CD1c-positive myeloid dendritic cell (primary cell): ENCODE data around the gene ZNF423.

Experiments
- DNase-seq: peaks from one replicate; pipeline ENCODE4 v3.0.0-alpha.2; 2016; ENCODE audit errors: extremely low spot score

The ZNF423 gene

DNA sequence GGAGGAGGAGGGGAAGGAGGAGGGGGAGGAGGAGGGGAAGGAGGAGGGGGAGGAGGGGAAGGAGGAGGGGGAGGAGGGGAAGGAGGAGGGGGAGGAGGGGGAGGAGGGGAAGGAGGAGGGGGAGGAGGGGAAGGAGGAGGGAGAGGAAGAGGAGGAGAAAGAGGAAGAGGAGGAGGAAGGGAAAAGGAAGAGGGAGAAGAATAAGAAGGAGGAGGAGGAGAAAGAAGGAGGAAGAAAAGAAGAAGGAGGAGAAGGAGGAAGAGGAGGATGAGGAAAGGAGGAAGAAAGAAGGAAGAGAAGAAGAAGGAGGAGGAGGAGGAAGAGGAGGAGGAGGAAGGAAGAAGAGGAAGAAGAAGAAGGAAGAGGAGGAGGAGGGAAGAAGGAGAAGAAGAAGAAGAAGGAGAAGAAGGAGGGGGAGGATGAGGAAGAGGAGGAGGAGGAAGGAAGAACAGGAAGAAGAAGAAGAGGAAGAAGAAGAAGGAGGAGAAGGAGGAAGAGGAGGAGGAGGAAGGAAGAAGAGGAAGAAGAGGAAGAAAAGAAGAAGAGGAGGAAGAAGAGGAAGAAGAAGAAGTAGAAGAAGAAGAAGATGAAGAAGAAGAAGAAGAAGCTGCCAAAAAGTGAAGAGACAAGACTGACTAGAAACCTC lies 378.5 kb downstream of the ZNF423 start:
- no peak for DNase-seq

DNA sequence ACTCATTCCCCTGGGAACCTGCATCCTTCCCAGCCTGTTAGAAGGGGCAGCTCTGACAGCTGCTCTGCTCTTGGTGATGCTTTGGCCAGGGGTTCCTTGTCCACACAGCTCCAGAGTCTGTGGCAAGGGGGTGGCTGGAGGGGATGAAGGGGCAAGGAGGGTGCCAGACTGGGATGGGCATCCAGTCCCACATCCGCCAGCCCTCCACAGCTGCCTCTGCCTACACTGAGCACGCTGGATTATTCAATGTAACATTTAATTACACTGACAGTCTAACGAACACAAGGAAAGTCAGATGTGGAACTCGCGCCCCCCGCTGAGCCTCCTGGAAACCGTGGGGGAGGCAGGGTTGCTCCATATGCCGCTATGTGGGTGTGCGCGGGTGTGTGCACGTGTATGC lies 381.2 kb downstream of the ZNF423 start:
- DNase-seq, result no peak

GRCh38 chr16:49473773-49474172 lies 382.1 kb downstream of the ZNF423 start:
- no peak for DNase-seq

DNA sequence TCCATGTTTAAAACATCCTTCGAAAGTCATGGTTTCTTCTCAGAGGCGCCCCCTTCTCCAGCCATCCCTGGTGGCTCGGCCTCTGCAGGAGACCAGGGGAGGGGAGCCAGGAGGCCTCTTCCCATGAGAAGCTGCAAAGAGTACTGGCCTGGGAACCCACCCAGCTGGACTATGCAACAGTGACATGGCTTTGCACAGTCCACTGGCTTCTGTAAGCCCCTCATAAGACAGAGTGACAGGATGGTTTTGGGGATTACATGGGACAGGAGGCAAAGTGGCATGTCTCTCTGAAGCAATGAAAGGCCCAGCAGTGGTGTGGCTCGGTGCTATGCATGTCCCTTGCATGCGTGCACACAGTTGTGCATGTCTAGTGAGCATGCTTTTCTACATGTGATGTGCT lies 382.8 kb downstream of the ZNF423 start:
- no peak for DNase-seq

DNA sequence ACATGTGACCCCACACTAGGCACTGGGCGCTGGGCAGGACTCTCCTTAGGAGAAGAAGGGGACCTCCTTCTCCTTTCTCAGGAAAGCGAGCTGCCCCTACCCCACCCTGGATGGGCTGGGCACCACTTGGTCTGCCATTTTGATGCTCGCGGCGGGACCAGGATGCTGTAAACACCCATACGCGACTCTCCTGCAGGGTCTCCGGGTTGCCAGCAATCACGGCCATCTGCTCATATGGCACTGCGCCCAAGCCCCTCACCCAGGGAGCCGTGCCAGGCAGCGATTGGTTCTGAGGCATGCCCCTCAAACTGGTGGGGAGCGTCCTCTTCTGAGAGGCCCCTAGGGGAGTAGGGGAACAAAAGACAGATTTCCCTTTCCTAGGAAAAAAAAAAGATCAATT lies 383.3 kb downstream of the ZNF423 start:
- no peak for DNase-seq

GRCh38 chr16:49471038-49471727 lies 384.7 kb downstream of the ZNF423 start:
- DNase-seq, result no peak

DNA sequence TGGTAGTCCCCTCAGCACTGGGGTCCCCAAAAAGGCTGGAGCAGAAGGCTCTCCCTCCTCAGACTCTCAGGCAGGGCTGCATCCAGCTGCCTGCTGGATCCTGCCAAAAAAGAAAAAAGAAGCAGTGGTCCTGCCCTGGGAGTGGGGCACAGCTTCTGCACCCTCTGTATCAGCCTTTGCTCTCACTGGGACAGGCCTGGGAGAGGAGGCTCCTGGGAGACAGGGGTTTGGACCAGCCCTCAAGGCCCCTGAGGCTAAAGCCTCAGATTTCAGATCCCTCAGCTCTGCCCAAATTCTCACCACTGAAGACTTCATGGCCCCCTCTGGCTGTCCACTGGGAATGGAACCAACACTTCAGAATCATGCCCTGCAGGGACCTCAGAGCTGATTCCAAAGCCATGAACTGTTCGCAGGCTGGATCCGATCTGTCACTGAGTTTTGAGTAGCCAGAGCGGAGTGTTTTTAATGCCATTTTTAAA lies 385.4 kb downstream of the ZNF423 start:
- DNase-seq, result no peak

DNA sequence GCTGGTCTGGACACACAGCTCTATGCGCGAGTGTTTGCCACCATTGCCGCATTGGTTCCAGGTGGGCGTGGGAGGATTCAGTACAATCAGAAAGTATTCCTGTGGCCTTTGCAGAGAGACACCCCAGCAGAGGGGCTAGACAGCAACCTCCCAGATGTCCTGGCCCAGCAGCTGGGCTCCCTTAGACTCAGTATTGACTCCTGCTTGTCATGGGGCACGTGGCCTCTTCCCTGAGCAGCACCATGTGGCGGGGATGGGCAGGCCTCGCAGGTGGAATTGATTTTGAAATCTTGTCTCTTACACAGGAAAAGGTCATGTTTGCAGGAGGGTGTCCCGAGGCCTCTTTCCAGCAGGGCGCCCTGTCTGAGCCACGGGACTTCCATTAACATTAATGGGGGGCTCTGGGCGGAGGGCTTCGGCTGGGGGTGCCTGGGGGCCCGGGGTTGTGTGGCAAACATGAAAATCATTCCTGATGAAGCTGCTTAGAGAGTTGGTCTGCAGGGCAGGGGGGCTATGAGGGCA lies 385.9 kb downstream of the ZNF423 start:
- no peak for DNase-seq

- DNase-seq, result no peak
Measured at GRCh38 chr16:49469311-49469670, 386.6 kb downstream of the ZNF423 start.

- DNase-seq, result no peak
Measured at GRCh38 chr16:49468611-49469310, 387.2 kb downstream of the ZNF423 start.

DNA sequence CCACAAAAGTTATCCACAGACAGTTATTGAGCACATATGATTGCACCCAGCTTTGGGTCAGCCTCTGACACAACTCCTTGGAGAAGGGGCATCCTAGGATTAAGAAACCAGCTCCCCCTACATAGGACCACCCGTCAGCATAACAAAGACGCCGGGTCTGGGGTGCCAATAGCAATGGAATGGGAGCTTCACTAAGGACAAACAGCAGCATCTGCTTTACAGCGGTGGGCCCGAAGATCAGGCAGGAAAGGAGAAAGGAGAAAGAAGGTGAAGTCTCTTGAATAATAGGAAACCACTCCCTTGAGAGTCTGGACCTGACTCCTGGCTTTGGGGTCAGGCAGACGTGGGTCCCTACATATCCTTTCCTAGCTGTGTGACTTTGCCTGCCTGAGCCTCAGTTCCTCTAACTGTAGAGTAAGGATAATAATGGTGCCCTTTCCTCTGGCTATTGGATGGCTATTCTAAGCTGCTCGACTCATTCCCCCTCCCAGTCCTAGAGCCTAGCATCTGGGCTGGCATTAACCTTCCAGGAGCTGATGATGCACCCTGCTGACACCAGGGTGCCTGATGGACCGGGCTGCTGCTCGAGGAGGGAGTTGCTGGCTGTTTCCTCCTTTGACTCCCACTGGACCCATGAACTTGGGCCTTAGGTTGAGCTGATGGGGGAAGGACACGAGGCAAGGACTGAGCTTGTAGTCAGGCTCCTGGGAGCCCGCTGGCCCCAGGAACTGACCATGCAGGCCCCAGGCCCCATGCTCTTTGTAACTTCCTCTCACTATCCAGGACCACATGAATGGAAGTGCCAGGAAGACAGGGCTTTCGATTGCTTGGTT lies 388.2 kb downstream of the ZNF423 start:
- no peak for DNase-seq

DNA sequence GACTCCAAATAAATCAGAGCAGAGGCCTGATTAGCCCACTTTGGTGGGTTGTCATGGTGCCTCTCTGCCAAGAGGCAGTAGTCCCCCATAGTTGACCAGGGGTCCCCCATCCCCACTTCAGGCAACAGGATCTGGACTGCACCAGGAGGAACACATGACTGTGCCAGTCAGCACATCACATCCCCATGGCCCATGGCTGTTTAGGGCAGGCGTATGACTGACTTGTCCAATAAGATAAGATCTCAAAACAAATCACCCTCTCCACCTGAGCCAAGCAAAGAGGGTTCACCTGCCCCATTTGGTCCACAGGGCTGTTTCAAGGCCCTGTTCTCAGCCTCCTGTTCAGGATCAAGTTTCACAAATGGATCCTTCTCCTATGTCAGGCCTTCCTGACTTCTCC lies 389.0 kb downstream of the ZNF423 start:
- no peak for DNase-seq

DNA sequence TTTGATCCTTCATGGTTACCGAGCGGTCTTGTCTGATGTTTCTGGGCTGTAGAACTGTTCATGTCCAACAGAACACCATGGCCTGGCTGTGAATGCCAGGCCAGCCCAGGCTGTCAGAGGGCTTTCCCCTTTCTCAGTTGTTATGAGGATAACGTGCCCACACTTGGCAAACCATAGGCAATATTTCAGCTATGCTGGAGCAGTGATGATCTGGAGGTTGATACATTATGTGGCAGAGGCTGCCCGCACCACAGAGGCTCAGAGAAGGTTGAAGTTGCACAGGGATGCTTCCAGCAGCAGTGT lies 389.4 kb downstream of the ZNF423 start:
- no peak for DNase-seq

GRCh38 chr16:49465661-49466528 lies 390.0 kb downstream of the ZNF423 start:
- no peak for DNase-seq

DNA sequence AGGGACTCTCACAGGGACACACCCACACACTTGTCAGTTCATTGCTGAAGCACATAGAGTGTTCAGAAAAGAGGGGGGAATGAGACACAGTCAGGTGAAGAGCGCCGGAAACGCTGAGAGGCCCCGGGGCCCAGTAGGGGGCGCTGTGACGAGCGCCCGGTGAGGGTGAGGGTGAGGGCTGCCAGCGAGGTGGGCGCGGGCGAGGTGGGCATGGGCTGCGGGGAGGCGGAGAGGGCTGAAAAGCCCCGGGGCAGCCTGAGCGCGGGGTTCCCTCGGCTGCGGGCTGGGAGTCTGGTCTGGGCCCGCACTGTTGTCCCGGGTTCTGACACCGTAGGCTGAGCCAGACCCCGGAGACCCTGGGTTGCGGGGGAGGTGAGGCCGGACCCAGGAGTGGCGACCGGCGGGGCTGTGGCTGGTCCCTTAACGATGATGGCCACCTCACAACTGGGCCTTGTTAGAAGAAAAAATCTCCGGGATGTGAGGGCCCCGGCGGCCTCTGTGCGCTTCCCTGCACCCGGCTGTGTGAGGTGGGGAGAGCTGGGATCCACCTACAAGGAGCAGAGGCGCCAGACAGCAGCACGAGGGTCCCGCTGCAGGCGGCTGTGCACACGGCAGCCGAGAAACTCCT lies 390.9 kb downstream of the ZNF423 start:
- DNase-seq, result no peak

DNA sequence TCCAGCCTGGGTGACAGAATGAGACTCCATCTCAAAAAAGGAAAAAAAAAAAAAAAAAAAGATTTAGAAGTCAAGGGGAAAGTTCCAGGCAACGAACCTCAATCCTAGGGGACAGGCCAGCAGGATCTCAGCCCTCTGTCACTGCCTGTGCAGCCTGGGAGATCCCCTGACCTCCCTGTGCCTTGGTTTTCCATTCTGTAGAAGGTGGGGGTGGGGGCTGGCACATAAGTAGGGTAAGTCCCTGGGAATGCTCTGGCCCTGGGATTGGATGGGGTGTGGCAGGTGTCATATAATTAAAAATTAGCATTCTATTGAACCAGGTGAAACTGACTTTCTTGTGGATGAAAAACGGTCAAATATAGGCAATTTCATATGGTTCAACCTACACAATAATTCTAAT lies 391.8 kb downstream of the ZNF423 start:
- DNase-seq, result no peak

DNA sequence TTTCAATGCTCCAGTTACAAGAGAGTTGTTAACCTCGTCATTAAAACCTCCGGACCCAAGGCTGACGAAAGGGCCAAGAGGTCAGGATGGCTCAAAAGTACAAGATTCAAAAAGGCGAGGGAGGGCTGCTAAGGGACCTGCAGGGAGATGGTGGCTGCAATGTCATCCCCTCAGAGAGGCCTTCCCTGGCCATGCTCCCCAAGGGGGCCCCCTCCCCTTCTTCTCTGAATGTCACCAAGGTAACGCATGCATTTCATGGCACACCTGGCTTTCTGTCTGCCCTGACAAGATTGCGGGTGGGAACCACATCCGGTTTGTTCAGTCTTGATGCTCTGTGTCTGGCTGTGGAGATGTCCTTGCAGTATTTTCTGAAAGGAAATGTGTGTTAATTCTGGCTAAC lies 392.4 kb downstream of the ZNF423 start:
- DNase-seq, result peak; percentile 46

DNA sequence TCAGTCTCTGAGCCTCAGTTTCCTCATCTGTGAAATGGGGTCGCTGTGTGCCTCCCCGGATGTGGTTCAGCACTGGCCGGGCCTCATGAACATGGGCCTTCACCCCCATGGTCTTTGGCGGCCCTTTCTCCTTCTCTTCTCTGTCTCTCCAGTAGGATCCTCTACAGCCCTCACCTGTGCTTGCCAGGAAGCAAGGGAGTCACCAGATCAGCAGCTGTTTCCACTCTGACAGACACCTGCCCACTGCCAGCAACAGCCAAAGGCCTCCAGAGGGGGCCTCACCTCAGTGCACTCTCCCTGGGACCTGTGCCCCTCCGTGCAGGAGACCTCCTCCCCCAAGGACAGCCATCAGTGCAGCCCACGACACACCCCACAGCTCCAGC lies 392.9 kb downstream of the ZNF423 start:
- no peak for DNase-seq

DNA sequence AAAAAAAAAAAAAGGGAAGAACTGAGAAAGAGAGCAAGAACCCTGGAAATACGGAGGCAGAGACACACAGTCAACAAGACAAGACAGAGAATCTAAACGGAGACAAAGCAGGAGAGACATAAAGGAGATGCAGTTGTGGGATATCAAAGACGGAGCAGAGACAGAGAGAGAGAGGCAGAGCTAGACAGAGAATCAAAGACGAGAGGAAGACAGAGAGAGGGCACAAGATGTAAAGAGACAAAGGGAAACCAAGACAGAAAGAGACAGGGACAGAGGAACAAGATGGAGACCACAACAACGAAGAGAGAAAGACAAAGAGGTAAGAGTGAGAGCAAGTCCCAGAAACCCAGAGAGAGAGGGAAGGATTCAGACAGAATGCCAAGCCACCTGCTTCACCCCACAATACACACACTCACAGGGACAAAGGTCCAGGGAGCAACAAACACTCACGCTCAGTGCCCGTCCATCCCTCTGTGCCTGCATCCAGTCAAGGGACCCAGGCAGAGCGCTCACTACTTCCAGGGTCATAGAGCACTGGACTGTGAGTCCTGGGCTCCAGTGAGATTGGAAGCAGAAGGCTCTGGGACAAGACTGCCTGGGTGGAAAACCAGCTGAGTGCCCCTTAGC lies 393.4 kb downstream of the ZNF423 start:
- DNase-seq, result no peak

GRCh38 chr16:49461517-49461951 lies 394.4 kb downstream of the ZNF423 start:
- DNase-seq, result no peak
